ENCODE measurements around the gene BBOX1. TPM values are rescaled to one million over a fixed set of nuclear protein-coding genes. Genes with fewer than 3 reads are reported as not detected.
"Not testable (repeated sequence)": the region's sequence is repeated elsewhere in the genome, so short reads cannot be mapped to it uniquely, and the experiment has no call there.

The BBOX1 gene
- total RNA-seq, 1 experiment from 2014 or later, result not detected

DNA sequence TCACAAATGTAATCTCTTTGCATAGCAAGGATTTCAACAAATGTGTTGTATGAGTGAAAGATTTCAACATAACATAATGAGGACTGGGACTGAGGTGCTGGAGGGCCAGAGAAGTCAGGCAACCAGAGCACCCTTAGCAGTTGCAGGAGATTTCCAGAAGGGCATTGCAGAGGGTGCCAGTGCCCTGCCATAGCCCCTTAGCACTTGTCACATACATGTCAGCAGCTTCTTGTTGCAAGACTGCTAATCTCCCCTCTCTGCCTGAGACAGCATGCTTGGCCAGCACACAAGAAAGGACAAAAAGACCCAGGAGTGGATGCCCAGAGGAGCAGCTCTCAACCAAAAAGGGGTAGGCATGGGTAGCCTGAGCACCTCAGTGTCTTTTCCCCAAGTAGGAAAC lies 43.2 kb downstream of the BBOX1 start:
- DNase-seq (ENCODE audit: low read depth), result no peak

DNA sequence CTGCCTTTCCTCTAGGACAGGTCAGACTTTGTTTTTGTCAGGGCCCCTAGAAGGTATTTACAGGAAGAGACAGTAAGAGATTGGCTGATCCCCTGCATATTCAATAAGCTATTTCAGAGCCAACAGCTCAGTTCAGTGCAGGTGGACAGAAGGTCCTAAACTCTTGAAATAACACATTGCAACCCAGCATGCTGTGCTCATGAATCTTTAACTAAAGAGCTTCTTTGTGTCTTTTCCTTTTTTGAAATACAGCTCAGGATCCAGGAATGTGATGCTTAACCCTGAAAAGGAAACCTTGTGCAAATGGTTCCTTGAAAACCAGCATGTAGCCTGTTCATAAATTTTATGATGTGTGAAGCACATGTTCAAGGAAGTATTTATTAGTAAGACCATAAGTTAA lies 43.9 kb downstream of the BBOX1 start:
- no peak for DNase-seq (ENCODE audit: low read depth)

DNA sequence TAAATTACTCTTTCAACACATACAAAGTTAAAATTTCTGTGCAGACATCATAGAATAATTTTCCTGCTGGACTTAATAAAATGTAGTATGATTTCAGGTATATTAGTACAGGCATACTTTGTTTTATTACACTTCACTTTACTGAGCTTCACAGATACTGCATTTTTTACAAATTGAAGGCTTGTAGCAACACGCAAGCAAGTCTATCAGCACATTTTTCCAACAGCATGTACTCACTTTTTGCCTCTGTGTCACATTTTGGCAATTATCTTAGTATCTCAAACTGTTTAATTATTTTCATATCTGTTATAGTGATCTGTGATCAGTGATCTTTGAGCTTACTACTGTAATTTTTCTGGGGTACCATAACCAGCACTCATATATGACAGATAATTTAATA lies 44.5 kb downstream of the BBOX1 start:
- no peak for DNase-seq (ENCODE audit: low read depth)

DNA sequence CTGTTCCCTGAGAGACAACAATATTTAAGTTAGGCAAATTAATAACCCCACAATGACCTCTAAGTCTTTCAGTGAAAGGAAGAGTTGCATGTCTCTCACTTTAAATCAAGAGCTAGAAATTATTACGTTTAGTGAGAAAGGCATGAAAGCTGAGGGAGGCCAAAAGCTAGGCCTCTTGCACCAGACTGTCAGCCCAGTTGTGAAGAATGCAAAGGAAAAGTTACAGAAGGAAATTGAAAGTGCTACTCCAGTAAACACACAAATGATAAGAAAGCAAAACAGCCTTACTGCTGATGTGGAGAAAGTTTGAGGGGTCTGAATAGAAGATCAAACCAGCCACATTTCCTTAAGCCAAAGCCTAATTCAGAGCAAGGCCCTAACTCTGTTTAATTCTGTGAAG lies 45.0 kb downstream of the BBOX1 start:
- DNase-seq (ENCODE audit: low read depth), result no peak

DNA sequence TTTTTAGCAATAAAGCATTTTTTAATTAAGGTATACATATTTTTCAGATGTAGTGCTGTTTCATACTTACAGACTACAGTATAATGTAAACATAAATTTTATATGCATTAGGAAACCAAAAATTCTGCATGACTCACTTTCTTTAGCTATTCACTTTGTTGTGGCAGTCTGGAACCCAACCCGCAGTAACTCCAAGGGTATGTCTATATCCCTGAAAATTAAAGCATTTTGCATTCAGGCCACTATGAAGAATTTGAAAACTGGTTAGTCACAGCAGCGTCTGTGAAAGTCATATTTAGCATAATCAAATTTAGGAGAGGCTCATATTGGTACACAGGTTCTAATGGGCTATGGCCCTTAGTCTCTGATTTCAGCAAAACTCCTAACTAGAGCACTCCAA lies 46.8 kb downstream of the BBOX1 start:
- no peak for DNase-seq (ENCODE audit: low read depth)

DNA sequence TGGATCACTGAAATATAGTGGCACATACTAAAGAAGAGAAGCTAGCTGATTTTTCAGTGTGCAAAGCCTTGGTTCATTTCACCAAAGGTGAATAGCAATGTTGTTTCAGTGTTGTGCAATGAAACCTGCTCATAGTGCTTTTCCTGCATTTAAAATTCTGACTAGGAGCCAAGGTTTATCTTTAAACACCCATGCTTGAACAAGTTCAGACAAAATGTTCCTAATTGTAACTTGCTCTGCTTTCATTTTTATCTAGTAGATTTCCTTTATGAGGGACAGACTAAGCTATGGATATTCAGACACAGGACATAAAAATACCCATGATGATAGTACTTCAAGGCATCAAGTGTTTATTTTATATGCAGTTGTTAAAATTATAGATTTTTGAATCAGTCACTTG lies 47.7 kb downstream of the BBOX1 start:
- no peak for DNase-seq (ENCODE audit: low read depth)

DNA sequence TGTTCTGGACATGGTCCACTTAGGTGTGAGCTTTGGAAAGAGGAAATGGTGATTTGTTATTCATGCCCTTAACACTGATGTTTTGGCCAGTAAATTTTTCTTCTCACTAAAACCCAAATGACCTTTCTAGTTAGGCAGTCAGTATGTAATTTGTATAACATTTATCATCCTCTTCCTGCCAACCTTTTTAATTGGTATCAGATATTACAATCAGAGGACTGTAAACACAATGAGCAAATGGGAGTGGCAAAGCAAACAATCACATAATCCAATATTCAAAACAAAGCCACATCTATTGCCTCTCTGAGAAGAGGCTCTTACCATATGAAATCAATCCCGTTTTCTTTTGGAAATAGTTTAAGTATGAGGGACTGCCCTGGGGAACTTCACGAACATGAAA lies 49.1 kb downstream of the BBOX1 start:
- DNase-seq (ENCODE audit: low read depth), result no peak

DNA sequence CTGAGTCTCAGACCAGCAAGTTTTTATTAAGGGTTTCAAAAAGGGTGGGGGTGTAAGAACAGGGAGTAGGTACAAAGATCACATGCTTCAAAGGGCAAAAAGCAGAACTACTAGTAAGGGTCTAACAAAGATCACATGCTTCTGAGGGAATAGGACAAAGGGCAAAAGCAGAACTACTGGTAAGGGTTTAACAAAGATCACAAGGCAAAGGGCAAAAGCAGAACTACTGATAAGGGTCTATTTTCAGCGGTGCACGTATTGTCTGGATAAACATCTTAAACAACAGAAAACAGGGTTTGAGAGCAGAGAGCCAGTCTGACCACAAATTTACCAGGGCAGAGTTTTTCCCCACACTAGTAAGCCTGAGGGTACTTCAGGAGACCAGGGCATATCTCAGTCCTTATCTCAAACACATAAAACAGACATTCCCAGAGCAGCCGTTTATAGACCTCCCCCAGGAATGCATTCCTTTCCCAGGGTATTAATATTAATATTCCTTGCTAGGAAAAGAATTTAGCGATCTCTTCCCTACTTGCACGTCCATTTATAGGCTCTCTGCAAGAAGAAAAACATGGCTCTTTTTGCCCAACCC lies 49.8 kb downstream of the BBOX1 start:
- not testable (repeated sequence) for DNase-seq (ENCODE audit: low read depth)

DNA sequence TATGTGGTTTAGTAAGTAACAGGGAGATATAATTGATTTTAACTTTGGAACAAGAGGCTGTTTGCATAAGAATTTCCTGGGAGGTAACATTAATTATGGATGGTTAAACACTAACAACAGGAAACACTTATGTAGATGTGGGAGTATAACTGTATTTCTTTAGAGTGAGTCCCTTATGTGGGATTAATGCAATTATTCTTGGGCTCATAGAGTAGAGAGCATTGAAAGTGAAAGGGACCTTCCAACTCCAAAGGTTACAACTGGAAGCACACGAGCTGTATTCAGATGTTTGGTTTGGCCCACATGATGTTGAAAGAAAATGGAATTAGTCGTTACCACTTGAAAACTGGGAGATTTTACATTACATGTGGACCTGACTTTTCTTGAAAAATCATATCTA lies 53.5 kb downstream of the BBOX1 start:
- DNase-seq (ENCODE audit: low read depth), result no peak

DNA sequence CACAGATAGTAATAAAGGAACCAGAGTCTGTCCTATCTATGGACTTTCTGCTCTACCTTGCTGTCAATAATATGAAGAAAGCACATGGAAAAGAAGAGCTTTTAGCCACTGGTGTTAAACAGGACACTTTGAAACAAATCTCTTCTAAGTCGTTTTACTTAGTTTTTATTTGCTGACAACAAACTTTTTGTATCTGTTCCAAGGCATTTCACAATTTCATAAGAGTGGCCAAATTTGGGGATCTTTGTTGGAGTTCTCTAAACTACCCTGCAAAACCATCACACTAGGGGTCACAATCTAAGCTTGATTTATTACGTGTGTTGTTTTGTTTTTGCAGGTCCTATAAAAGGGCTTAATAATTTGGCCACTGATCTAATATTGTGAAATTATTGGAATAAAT lies 54.4 kb downstream of the BBOX1 start:
- DNase-seq (ENCODE audit: low read depth), result no peak

DNA sequence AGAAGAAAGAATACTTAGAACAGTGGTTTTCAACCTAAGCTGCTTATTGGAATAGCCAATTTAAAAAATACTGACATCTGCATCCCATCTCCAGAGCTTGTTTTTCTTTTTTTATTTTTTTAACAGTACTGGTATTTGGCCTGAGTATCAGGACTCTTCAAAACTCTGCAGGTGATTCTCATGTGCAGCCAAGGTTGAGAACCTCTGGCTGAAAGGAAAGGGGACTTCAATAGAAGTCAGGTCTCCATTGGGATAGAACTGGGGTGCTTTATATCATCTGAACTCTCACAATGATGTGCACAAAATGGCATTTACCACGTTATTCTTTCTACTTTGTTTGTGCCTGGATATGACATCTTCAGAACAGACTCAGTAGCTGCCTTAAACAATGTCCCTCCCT lies 55.3 kb downstream of the BBOX1 start:
- DNase-seq (ENCODE audit: low read depth), result no peak

DNA sequence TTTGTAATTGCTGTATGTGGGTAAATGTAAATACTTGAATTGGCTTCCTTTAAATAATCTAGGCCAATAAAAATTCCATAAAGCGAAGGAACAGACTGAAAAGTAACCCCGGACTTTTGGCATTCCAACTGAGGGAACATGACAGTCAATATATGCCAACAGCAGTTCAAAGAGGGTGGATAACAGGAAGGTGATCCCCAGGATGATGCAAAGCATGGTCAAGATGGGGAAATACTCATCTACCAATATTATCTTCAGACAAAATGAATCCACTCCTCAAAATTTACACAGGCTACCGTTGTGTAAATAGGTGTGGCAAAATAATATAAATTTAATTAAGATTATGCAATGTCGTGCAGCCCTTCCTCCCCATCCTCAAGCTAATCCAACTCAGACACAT lies 56.9 kb downstream of the BBOX1 start:
- no peak for DNase-seq (ENCODE audit: low read depth)

DNA sequence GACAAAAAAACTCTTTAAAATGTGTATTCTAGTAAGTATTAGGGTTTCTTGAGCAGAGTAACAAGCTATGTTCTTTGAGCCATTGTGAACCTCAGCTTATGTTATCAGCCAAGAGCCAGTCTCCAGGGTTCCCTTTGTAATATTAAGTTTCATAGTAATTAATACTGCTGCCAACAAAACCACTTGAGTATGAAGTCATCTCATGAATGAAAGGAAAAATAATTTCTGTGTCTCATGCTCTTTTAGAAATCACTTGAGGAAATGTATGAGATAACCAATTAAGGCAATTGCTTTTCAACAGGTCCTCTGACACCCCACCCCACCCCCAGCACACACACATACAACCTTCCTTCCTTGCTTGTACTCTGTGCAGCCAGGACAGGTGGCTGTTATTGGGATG lies 59.9 kb downstream of the BBOX1 start:
- DNase-seq (ENCODE audit: low read depth), result no peak

DNA sequence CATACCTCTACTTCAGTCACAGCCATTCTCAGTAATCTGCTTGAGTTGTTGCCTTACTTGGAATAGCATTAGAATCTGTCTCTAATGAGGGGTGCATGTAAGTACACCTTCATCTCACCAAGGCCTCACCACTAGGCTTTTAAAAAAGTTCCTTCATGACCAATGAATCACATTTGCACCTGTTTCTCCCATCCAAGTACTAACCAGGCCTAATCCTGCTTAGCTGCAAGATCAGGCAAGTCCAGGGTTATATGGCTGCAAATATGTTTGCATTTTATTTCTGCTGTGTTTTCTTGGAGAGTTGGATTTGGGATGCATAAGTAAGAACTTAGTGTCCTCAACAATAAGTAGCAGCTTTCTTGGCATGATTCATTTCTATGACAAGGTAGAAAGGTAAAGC lies 66.9 kb downstream of the BBOX1 start:
- DNase-seq (ENCODE audit: low read depth), result no peak

DNA sequence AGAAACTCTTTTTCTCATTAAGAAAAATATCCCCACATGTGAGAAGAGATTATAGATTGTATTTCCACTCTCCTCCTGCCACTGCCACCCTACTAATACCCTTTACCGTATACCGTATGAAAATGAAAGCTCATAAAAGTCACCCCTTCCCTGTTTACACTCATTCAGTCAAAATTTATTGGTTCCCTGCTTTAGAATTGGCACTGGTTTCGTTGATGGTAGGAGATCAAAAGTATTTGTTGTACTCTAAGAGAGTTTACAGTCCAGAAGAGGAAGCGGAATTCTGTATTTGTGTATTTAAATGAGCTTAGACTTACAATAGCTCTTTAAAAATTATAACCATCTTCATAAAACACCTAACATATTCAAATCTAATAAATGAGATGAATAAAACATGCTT lies 68.2 kb downstream of the BBOX1 start:
- no peak for DNase-seq (ENCODE audit: low read depth)

DNA sequence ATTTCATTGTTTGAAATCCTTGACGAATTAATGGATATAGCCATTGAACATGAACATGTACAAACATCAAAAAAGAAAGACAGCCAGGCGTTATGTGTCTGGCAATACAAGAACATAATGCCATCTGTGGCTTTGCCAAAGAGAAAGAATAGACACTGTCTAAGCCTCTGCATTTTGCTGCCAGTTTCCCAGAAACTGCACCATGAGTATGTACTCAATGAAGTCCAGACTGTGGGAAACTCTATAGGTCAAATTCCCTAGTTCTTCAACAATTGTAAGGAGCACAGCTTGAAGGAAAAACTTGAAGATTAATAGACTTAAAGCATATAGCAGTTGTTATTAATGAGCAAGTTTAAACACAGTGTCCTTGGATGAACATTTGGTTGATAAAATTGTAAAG lies 71.3 kb downstream of the BBOX1 start:
- DNase-seq (ENCODE audit: low read depth), result no peak

DNA sequence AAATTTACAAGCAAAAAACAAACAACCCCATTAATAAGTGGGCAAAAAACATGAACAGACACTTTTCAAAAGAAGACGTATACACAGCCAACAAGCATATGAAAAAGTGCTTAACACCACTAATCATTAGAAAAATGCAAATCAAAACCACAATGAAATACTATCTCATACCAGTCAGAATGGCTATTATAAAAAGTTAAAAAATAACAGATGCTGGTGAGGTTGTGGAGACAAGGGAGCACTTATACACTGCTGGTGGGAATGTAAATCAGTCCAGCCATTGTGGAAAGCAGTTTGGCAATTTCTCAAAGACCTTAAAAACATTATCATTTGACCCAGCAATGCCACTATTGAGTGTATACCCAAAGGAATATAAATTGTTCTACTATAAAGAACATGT lies 72.3 kb downstream of the BBOX1 start:
- no peak for DNase-seq (ENCODE audit: low read depth)

DNA sequence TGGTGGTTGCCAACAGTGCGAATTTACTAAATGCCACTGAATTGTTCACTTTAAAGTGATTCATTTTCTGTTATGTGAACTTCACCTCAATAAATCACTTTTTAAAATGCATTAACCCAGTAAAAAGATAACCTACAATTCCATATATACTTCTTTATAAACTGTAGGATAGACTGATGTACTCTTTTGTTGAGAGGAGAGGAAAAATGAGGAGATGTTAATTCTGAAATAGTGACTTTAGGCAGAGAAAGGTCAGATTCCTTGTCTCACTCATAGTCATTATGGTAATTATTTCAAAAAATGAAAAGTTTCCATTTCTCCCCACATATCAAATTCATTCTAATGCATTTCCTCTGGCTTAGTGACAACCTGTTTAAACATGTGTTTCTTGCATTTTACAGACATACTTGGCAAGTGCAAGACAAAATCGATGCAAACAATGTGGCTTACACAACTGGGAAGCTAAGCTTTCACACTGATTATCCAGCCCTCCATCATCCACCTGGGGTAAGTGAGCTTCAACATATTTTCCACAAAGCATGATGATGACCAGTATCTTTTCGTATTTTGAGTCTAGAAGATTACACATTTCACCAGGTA lies 74.5 kb downstream of the BBOX1 start:
- DNase-seq (ENCODE audit: low read depth), result no peak

DNA sequence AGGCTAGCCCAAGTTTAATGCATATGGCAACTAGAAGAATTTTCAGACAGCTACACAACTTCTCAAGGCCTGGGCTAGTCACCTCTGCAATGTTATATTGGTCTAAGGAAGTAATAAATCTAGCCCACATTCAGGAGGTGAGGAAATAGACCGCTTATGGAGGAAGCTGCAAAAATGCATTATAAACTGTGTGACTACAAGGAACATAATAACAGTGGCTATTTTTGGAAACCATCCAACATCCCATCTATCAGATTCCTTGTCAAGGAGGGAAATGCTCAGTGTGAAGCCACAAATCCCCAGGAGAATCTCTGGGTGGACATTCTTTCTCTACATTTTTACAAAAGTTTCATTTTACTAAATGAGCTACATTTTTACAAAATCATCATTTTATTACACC lies 76.1 kb downstream of the BBOX1 start:
- DNase-seq (ENCODE audit: low read depth), result peak; percentile 25

DNA sequence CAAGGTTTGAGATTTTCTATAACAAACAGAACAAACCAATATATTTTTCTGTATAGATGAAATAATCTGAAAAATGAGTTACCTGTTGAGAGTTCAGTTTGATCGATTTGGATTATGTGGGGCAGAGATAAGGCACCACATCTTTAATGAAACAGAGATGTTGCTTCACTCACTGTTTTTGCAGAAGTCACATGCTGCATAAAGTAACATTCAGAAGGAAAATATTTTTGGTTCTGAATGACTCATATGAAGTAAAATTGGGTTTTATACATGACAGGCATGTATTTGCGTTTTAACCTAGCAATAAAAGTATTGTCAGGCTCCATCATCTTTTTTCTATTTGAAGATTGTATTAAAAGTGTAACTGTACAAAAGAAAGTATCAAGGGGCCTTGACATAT lies 77.8 kb downstream of the BBOX1 start:
- DNase-seq (ENCODE audit: low read depth), result no peak

DNA sequence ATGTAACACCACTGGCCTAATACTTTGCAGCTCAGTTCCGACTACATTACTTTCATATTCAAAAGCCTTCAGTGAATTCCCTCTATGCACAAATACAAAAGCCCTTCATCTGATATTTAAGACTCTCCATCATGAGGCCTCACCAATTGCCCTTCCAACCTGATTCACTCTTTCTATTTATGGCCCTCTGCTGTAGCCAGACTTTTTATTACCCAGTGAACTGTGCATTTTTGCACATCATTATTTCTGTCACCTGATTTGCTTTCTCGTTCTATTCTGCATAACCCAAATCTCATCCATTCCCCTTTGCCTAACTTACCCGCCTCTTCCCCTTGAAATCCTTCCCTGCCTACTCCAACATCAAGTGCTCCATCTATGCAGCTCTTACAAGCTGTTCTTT lies 78.3 kb downstream of the BBOX1 start:
- no peak for DNase-seq (ENCODE audit: low read depth)

DNA sequence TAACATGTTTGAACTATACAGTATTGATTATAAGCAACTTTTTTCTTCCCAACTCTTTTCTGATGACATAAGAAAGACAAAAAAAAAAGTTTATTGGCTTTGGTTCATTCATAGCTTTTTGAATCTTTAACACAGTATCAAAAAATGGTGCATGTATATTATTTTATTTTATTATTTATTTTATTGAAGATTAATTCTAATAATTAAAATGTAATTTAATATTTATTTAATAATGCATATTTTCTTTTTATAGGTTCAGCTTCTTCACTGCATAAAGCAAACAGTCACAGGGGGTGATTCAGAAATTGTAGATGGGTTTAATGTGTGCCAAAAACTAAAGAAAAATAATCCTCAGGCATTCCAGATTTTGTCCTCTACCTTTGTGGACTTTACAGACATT lies 78.8 kb downstream of the BBOX1 start:
- no peak for DNase-seq (ENCODE audit: low read depth)

DNA sequence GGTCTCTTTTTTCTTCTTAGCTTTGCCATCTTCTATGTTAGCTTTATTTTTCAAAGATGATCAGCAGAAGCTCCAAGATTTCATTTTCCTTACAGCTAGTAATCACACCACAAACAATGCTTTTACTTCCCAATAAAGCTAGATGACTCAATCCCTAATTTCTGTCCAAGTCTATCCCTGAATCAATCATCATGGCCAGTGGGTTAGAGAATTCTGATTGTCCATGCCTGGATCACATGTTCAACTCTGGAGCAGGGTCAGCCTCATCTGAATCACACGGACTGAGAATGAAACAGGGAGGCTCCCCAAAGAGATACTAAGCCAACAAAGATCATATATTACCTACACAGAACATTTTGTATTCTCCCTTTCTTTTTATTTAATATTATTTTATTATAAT lies 79.6 kb downstream of the BBOX1 start:
- no peak for DNase-seq (ENCODE audit: low read depth)

DNA sequence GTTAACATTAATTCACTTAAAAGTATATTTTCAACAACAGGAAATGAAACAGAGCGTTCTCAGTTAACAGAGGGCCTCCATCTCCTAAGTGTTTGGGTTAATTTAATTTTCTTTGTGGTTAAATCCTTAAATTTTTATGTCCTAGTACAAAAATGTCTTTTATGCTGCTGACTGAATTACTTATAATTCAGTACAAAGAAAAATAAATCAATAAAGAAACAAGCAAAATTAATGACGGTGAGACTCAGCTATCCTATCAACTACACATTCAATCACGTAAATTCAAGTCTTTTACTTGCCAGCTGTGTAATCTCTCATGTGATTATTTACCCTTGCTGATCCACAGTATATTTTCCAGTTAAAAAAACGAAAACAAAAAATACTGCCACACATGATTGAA lies 81.4 kb downstream of the BBOX1 start:
- DNase-seq (ENCODE audit: low read depth), result no peak

Data from M059J (cell line).